Bronchus fibroblast of lung (primary cell): Measurements from ENCODE around the gene STN1. TPM values are rescaled to one million over a fixed set of nuclear protein-coding genes. Genes with fewer than 3 reads are reported as not detected.

Experiments
- total RNA-seq: library from RNA; depleted of rRNA; stranded (reverse); fragments of >200 nt; gene quantifications from 2 replicates; pipeline ENCODE4 v1.2.3, GENCODE V29; 2015

Gene STN1, protein sequence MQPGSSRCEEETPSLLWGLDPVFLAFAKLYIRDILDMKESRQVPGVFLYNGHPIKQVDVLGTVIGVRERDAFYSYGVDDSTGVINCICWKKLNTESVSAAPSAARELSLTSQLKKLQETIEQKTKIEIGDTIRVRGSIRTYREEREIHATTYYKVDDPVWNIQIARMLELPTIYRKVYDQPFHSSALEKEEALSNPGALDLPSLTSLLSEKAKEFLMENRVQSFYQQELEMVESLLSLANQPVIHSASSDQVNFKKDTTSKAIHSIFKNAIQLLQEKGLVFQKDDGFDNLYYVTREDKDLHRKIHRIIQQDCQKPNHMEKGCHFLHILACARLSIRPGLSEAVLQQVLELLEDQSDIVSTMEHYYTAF
- total RNA-seq, result 36.7 and 37.5 TPM in 2 replicates

DNA sequence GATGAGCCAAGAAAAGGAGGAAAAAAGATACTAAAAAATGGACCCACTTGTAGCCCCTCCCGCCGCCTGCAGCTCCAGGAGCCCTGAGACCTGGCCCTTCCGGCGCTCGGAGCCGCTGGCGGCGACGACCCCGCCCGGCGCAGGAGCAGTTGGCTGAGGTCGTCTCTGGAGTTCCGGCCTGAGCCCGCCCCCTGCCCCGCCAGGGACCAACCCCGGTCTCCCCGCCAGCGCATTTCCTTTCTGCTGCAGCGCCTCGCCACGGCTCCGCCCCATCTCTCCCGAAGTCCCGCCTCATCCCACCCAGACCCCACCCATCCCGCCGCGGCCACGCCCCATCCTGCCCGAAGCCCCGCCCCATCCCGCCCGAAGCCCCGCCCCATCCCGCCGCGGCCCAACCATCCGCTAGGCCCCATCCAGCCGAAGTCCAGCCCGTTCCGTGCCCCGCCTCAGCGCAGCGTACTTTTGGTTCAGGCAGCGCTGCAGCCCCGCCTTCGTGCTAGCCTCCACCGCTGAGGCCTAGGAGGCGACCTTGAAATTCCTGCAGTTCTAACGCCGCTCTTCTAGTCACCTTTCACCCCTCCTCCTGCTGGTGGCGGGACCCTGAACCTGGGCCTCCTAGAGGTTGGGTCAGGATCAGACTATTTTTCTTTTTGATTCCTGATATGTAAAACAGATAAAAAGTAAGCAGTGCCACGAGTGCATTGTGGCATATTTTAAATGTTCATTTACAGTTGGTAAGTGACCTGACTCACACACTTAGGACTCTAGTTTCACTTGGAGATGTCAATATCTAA is at the start of gene STN1:
TSS of gene STN1 (minus strand) at position 132 of the 794 bp plus-strand sequence. CDS start 590 bp downstream, outside the sequence.

DNA sequence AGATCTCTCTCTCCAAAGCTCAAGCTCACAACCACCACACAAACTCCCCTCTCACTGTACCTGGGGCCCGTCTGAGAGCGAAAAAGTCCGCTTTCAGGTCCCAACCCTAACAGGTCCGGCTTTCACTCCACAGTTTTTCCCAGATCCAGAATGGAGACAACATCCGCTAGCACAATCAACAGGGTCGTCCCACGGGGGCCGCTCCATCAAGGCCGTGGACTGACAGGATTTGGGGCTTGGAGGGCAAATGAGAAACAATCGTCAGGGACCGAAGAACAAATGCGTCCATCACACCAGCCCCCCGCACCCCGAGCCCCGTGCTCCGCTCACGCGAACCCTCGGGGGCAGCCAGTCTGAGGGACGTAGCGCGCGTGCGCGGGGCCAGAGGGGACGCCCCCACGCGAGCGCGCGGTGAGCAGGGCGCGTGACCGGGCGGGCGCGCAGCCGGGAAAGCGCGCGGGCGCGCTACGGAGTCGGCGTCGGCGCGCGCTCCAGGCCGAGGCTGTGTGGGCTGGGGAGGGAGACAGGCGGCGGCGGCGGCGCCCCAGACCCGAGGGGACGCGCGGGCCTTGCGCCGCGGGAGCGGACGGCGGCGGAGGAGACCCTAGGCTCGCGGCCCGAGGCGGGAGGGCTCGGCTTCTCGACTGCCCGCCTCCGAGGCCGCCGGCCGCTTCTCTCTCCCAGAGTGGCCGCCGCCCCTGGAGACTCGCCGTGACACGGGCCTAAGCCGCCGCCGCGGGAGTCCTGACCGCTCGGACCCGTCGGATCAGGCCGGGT is 48.9 kb upstream of the STN1 start, which contains the start of gene SLK:
TSS of gene SLK (plus strand) at position 470 of the 777 bp plus-strand sequence. CDS start 606 bp downstream, outside the sequence.

DNA sequence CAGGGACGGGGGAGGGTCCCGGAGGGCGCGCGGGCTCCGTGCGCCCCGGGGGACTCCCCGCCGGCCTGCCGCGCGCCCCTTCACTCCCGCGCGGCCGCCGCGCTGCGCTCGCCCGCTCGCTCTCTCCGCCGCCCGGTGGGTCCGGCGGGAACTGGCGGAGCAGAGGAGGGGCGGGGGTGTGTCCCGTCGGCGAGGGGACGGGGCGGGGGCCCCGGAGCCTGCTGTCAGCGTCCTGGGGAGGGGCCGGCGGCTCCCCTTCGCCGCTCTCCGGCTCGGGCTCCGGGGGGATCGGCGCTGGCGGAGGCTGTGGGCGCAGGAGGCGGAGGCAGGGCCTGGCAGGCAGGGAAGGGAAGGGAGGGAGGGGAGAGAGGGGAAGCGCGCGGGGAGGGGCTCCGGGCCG is 62.6 kb downstream of the STN1 start, which contains the start of gene SH3PXD2A:
TSS of gene SH3PXD2A (minus strand) at position 153 of the 400 bp plus-strand sequence. CDS start 310 bp downstream, outside the sequence.

Other genes starting within 250 kb of the STN1 start
- 10.3 and 10.6 TPM in 2 replicates for gene SH3PXD2A, start 62.6 kb downstream of the STN1 start, total RNA-seq
- 13.4 and 19.2 TPM in 2 replicates for gene SLK, start 49.0 kb upstream of the STN1 start, total RNA-seq
- under 0.01 and 0.15 TPM in 2 replicates for gene COL17A1, start 167.7 kb upstream of the STN1 start, total RNA-seq
- gene SFR1, start 204.0 kb upstream of the STN1 start, total RNA-seq, result 8.5 and 11.6 TPM in 2 replicates